Right atrium auricular region (tissue), 2 donors: Measurements from ENCODE around the gene MAPK14. TPM values are rescaled to one million over a fixed set of nuclear protein-coding genes. Genes with fewer than 3 reads are reported as not detected.

ENCODE experiments used
- DNase-seq: peaks from one replicate; pipeline ENCODE4 v3.0.0-alpha.2; 2019; ENCODE audit warnings: low spot score
- H3K27ac ChIP-seq, 2 donors: fragments of 200-600 bp; sonication (generic); 1 replicate in 1 of 2; 2 replicates in 1 of 2; pipeline ENCODE4 v1.5.1; 2016 to 2019
- H3K27me3 ChIP-seq, 2 donors: fragments of 200-600 bp; sonication (generic); one replicate each; pipeline versions ENCODE4 v1.5.1 to v1.6.0; 2017 to 2019
- H3K36me3 ChIP-seq: fragments of 200-600 bp; sonication (generic); one replicate; pipeline ENCODE4 v1.5.1; 2016
- H3K4me1 ChIP-seq, 2 donors: fragments of 200-600 bp; sonication (generic); one replicate each; pipeline versions ENCODE4 v1.5.1 to v1.6.0; 2017 to 2019
- H3K4me3 ChIP-seq, 2 donors: fragments of 200-600 bp; sonication (generic); 1 replicate in 1 of 2; 2 replicates in 1 of 2; pipeline ENCODE4 v1.5.1; 2017 to 2019; ENCODE audit warnings: mild to moderate bottlenecking in 1 of 2, moderate library complexity in 1 of 2
- H3K9me3 ChIP-seq, 2 donors: fragments of 200-600 bp; sonication (generic); one replicate each; pipeline ENCODE4 v1.5.1; 2019
- CTCF ChIP-seq, 2 donors: fragments of 200-600 bp; sonication (generic); IDR thresholded peaks; one replicate each; pipeline ENCODE4 v1.5.1; 2019; ENCODE audit warnings: antibody characterized with exemption in 2 of 2
- total RNA-seq, 2 donors: library from RNA; depleted of rRNA; stranded (reverse); fragments of >200 nt; gene quantifications; one replicate each; pipeline ENCODE4 v1.1.0, GENCODE V29; 2016

The MAPK14 gene
- total RNA-seq, 2 donors from 2014 or later = 39.1 to 46.7 TPM

DNA sequence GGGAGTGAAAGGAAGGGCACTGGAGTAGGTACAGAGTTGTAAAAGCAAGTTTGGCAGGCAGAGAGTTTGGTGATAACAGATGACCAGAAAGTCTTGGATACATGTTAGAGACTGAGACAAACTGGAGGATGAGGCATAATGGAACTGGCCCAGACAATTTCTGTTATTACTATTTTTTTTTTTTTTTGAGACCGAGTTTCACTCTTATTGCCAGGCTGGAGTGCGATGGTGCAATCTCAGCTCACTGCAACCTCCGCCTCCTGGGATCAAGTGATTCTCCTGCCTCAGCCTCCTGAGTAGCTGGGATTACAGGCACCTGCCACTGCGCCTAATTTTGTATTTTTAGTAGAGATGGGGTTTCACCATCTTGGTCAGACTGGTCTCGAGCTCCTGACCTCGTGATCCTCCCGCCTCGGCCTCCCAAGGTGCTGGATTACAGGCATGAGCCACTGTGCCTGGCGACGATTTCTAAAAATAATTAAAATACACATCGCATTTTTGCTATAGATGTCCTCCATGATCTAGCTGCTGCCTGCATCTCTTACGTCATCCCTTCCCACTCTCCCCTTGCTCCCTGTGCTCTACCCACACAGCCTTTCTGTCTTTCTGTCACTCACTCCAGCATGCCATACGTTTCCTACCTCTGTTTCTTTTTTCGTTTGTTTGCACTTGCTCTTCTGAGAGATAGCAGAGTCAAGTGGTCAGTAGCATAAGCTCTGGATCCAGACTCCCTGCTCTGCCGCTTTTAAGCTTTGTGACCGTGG is 23.5 kb downstream of the MAPK14 start:
- no peak for DNase-seq

DNA sequence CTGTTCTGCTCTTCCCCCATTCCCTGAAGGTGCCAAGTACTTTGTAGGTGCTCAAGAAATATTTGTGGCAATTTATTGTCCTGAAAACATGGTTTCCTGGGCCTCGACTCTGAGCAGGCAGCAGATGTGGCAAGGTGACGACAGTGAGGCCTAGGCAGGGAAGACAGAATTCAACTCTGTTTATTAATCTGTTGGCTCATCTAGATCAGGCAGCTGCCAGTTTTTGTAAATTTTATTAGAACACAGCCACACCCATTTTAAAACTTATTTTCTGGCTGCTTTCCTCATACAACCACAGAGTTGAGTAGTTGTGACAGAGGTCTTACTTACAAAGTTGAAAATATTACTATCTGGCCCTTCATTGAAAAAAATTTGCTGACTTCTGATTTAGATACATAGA is 24.5 kb downstream of the MAPK14 start:
- Histone ChIP-seq H3K4me1 (peaks cover 0 to 49% of the 10 kb centered on the region in 2 donors), H3K36me3 (no peaks in the 10 kb centered on the region), H3K4me3 (no peak overlapping the region), H3K9me3 (no peaks in the 10 kb centered on the region), H3K27me3 (no peaks in the 10 kb centered on the region), H3K27ac (no peak overlapping the region)
- DNase-seq = no peak
- no peak for TF ChIP-seq CTCF (IDR thresholded peaks at IDR 0.05)

More for the DNA sequence above, 23.5 kb downstream of the MAPK14 start:
- H3K27ac ChIP-seq = no peak overlapping the region
- no peaks in the 10 kb centered on the region for H3K27me3 ChIP-seq
- peaks cover 0 to 49% of the 10 kb centered on the region in 2 donors for H3K4me1 ChIP-seq
- H3K9me3 ChIP-seq = no peaks in the 10 kb centered on the region
- no peaks in the 10 kb centered on the region for H3K36me3 ChIP-seq
- no peak overlapping the region for H3K4me3 ChIP-seq
- no peak for TF ChIP-seq CTCF (IDR thresholded peaks at IDR 0.05)

GRCh38 chr6:36053878-36054277 is 26.3 kb downstream of the MAPK14 start:
- no peak for TF ChIP-seq CTCF (IDR thresholded peaks at IDR 0.05)
- Histone ChIP-seq H3K9me3 (no peaks in the 10 kb centered on the region), H3K27ac (no peak overlapping the region), H3K4me1 (peaks cover 0 to 44% of the 10 kb centered on the region in 2 donors), H3K36me3 (no peaks in the 10 kb centered on the region), H3K4me3 (no peak overlapping the region), H3K27me3 (no peaks in the 10 kb centered on the region)
- no peak for DNase-seq

- DNase-seq = no peak
- Histone ChIP-seq H3K27me3 (no peaks in the 10 kb centered on the region), H3K4me1 (peaks cover 0 to 40% of the 10 kb centered on the region in 2 donors), H3K27ac (no peak overlapping the region), H3K9me3 (no peaks in the 10 kb centered on the region), H3K4me3 (no peak overlapping the region), H3K36me3 (peaks cover 4% of the 10 kb centered on the region)
- TF ChIP-seq CTCF (IDR thresholded peaks at IDR 0.05) = no peak
These were observed 26.8 kb downstream of the MAPK14 start for GRCh38 chr6:36054415-36054814.

DNA sequence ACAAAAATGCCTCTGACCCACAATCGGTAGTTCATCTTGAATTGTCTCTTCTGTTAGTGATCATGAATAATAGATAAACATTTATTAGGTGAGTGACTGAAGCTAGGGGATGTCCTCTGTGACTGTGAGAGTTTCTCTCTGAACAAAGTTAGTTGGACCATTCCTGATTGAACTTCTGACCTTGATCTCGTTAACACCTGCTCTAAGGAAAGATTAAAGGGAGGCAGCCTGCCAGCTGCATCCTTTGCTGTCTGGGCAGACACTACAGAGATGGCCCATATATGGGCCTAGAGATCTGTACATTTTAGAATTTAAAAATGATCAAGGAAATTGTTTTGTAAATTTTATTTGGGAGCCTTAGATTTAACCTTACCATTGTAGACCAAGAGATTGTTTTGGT is 27.3 kb downstream of the MAPK14 start:
- Histone ChIP-seq H3K27ac (no peak overlapping the region), H3K27me3 (no peaks in the 10 kb centered on the region), H3K4me3 (no peak overlapping the region), H3K36me3 (peaks cover 9% of the 10 kb centered on the region), H3K4me1 (peaks cover 0 to 37% of the 10 kb centered on the region in 2 donors), H3K9me3 (no peaks in the 10 kb centered on the region)
- DNase-seq = no peak
- no peak for TF ChIP-seq CTCF (IDR thresholded peaks at IDR 0.05)

- no peak overlapping the region for H3K27ac ChIP-seq
- peaks cover 13% of the 10 kb centered on the region for H3K36me3 ChIP-seq
- H3K27me3 ChIP-seq = no peaks in the 10 kb centered on the region
- no peaks in the 10 kb centered on the region for H3K9me3 ChIP-seq
- TF ChIP-seq CTCF (IDR thresholded peaks at IDR 0.05) = no peak
- no peak for DNase-seq
- H3K4me1 ChIP-seq = peaks cover 0 to 30% of the 10 kb centered on the region in 2 donors
- H3K4me3 ChIP-seq = no peak overlapping the region
These were observed 28.6 kb downstream of the MAPK14 start for GRCh38 chr6:36056178-36056577.
